Activated T-cell treated with anti-CD3 and anti-CD28 coated beads, Interleukin-2, amount 50 U/mL, for 48 hours (primary cell): ENCODE results near the gene ZFC3H1.
"Not testable (repeated sequence)": the region's sequence is repeated elsewhere in the genome, so short reads cannot be mapped to it uniquely, and the experiment has no call there.

Experiments used
- DNase-seq, 2 experiments: peaks; one replicate each; pipeline ENCODE4 v3.0.0-alpha.2; 2020

Gene ZFC3H1

DNA sequence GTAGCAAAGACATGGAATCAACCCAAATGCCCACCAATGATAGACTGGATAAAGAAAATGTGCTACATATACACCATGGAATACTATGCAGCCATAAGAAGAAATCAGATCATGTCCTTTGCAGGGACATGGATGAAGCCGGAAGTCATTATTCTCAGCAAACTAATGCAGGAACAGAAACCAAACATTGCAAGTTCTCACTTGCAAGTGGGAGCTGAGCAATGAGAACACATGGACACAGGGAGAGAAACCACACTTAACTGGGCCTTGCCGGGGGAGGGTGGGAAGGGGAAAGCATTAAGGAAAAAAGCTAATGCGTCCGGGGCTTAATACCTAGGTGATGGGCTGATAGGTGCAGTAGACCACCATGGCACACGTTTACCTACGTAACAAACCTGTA, 93.8 kb downstream of the ZFC3H1 start:
- DNase-seq: not testable (repeated sequence)

DNA sequence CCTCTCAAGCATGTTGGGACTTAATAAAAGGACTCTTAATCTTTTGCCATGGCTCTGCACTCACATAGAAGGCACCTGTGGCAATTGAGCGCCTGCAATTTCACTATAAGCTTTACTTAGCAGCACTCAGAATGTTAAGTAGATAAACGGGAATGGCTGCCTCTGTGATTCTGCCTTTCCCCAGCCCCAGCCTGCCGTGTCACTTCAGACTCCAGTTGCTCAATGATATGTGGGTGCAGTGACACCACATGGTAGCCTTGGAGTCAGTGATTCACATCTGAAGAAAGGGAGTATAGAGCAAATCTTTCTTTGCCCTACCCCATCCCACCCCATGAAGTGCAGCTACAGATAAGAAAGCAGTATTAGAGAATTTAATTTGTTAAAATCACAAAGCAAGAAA, 96.1 kb downstream of the ZFC3H1 start:
- DNase-seq: no peak

GRCh38 chr12:71566655-71567054, 97.0 kb downstream of the ZFC3H1 start:
- DNase-seq: no peak

DNA sequence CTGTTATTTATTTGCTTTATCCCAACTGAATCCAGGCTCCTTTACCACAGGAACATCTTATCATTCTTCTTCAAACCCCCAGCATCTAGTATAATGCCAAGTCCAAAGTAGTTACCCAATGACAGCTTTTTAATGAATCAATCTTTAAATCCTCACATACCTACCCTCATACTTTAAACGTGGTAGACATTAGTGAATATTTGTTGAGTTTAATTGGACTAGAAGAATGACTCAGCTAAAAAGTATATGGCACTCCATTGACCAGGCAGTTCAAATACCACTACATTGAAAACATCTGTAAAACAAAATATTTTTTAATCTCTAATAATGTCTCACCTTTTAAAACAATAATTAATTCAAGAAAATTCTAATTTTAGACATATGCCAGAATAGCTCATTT, 98.1 kb downstream of the ZFC3H1 start:
- no peak for DNase-seq

DNA sequence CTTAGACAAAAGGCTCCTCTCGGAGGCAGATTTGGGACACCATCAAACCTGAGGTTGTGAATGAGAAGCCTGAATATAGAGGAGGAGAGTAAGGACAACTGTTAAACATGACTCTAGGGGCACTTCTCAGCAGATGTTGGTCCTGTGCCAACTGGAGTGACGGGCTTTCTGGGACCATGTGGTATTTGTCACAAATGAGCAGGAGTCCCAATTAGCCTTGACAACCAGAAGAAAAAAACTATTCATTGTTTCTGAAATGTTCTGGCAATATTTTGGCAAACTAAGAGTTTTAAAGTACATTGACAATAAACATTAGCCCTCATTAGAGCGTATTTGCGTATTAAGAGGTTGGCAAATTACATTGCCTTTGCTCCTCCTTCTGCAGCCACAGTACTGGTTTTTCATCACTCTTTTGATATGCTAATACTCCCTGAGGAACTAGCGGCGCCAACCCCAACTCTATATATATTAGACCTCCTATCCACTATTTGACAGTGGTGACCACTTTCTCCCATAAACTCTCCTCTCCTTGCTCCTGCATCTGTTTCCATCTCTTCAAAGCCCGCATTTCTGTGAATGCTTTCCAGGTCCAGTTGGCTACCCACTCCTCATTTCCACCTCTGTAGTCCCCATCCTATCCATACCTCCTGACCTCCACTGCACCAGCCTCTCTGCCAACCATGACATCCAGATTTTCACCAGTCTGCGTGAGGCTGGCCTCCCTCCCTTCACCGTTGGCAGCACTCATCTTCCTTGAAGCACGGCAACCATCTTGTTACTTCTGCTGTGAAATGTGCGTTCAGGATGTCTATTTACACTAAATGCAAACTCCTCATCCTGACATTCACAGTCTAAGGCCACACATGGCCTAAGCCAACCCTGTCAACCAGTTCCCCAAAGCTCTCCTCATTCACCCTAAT, 100.7 kb downstream of the ZFC3H1 start:
- no peak for DNase-seq
